ENCODE results near the gene CDHR2. TPM values are rescaled to one million over a fixed set of nuclear protein-coding genes. Genes with fewer than 3 reads are reported as not detected.

Gene CDHR2
- total RNA-seq, 1 experiment from 2014 or later = 0.10 TPM

DNA sequence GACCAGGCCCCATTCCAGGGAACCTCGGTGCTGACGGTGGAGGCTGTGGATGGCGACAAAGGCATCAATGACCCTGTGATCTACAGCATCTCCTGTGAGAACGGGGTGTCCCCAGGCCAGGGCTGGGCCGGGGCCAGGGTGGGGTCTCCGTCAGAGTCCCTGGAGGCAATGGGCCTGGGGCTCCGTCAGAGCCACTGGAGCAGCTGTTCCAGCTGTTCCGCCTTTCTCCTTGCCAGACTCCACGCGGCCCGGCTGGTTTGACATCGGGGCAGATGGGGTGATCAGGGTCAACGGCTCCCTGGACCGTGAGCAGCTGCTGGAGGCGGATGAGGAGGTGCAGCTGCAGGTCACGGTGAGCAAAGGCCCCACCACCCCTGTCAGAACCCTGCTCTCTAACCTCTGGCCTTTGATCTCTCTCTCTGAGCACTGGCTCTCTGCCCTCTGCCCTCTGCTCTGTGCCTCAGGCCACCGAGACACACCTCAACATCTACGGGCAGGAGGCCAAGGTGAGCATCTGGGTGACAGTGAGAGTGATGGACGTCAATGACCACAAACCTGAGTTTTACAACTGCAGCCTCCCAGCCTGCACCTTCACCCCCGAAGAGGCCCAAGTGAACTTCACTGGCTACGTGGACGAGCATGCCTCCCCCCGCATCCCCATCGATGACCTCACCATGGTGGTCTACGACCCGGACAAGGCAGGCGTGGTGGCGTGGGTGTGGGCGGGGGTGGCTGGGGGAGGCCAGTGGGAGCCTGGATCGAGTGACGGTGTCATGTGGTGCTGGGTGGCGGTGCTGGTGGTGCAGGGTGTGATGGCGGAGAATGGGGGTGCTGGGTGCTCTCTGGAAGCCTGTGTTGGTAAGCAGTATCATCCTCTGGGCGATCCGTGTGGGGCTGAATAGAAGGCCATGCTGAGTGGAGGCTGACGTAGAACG, 26.6 kb downstream of the CDHR2 start:
- ChIA-PET POLR2A (no interaction called here), RAD21 (ENCODE audit: low non-redundant PET in 1 of 2, low total read pairs in 2 of 2, uncharacterized antibody in 2 of 2, unreplicated experiment in 2 of 2) (no interaction called here), CTCF (interaction anchor here (1.0 kb wide), 1 partner anchor 85 kb away, joined by 4 read pairs; no protein-coding TSS in a partner anchor)
- no peaks in the 10 kb centered on the region for H3K27me3 ChIP-seq (ENCODE audit: insufficient read depth, low read length)
- peaks cover 0 to 18% of the 10 kb centered on the region in 2 experiments; a peak in 2 of 4 replicates for H3K4me1 ChIP-seq (ENCODE audit: control insufficient read depth in 1 of 2, insufficient read depth in 2 of 2, low read length in 2 of 2)
- H3K9me2 ChIP-seq (ENCODE audit: insufficient read depth) = no peaks in the 10 kb centered on the region
- no peak for DNase-seq (ENCODE audit: low read depth, low spot score)
- TF ChIP-seq YY1 (IDR thresholded peaks at IDR 0.05; ENCODE audit: extremely low read depth, insufficient replicate concordance, low read depth, low read length) = no peak
- TF ChIP-seq RAD21 (IDR thresholded peaks at IDR 0.05; ENCODE audit: low read depth) = no peak
- no peak for TF ChIP-seq FOSL1 (IDR thresholded peaks at IDR 0.05; ENCODE audit: low read depth)
- TF ChIP-seq, protein P1, sequence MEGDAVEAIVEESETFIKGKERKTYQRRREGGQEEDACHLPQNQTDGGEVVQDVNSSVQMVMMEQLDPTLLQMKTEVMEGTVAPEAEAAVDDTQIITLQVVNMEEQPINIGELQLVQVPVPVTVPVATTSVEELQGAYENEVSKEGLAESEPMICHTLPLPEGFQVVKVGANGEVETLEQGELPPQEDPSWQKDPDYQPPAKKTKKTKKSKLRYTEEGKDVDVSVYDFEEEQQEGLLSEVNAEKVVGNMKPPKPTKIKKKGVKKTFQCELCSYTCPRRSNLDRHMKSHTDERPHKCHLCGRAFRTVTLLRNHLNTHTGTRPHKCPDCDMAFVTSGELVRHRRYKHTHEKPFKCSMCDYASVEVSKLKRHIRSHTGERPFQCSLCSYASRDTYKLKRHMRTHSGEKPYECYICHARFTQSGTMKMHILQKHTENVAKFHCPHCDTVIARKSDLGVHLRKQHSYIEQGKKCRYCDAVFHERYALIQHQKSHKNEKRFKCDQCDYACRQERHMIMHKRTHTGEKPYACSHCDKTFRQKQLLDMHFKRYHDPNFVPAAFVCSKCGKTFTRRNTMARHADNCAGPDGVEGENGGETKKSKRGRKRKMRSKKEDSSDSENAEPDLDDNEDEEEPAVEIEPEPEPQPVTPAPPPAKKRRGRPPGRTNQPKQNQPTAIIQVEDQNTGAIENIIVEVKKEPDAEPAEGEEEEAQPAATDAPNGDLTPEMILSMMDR (IDR thresholded peaks at IDR 0.05 in 2 of 3, conservative IDR thresholded peaks at IDR 0.05 in 1 of 3; ENCODE audit: borderline replicate concordance in 1 of 3, insufficient read depth in 1 of 3, low read depth in 2 of 3, low read length in 2 of 3) = no peak
- TF ChIP-seq, protein P2, sequence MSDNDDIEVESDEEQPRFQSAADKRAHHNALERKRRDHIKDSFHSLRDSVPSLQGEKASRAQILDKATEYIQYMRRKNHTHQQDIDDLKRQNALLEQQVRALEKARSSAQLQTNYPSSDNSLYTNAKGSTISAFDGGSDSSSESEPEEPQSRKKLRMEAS (IDR thresholded peaks at IDR 0.05) = no peak
- TF ChIP-seq EZH2 (IDR thresholded peaks at IDR 0.05) = no peak
- no peak for TF ChIP-seq ELF1 (IDR thresholded peaks at IDR 0.05; ENCODE audit: borderline replicate concordance, low read depth)
- TF ChIP-seq EGR1 (IDR thresholded peaks at IDR 0.05; ENCODE audit: low read depth) = no peak
- no peak for TF ChIP-seq JUND (IDR thresholded peaks at IDR 0.05)
- no peaks in the 10 kb centered on the region for H4K20me1 ChIP-seq (ENCODE audit: insufficient read depth)
- H3K4me2 ChIP-seq (ENCODE audit: low read length) = no peak overlapping the region
- H3K4me3 ChIP-seq (replicated peaks in 1 of 2; ENCODE audit: low read depth in 1 of 2, low read length in 2 of 2) = no peak overlapping the region
- H3K9me3 ChIP-seq (ENCODE audit: control insufficient read depth in 1 of 2, insufficient read depth in 1 of 2, low read depth in 1 of 2, low read length in 2 of 2) = no peaks in the 10 kb centered on the region
- H3K79me2 ChIP-seq (ENCODE audit: insufficient read depth, low read length) = no peaks in the 10 kb centered on the region
- no peak overlapping the region for H2AFZ ChIP-seq (ENCODE audit: low read depth, low read length, poor library complexity, severe bottlenecking)
- no TSS peak for BruUV-seq (replicated peaks)
- H3K27ac ChIP-seq (ENCODE audit: low read depth, low read length) = no peak overlapping the region
- intact Hi-C loops (cut with micrococcal nuclease) = no loop called here
- H3K36me3 ChIP-seq (ENCODE audit: control insufficient read depth in 1 of 2, insufficient read depth in 2 of 2, low read length in 2 of 2) = no peaks in the 10 kb centered on the region
- no peak overlapping the region for H3K9ac ChIP-seq (ENCODE audit: low read length)
- no peak for ATAC-seq

Measured in HCT116 (cell line).